ENCODE data around the gene SLC31A2. TPM values are rescaled to one million over a fixed set of nuclear protein-coding genes. Genes with fewer than 3 reads are reported as not detected.

SLC31A2 gene
- total and polyA plus RNA-seq, 9 donors: 3.4 to 21.1 (median 6.0) TPM

DNA sequence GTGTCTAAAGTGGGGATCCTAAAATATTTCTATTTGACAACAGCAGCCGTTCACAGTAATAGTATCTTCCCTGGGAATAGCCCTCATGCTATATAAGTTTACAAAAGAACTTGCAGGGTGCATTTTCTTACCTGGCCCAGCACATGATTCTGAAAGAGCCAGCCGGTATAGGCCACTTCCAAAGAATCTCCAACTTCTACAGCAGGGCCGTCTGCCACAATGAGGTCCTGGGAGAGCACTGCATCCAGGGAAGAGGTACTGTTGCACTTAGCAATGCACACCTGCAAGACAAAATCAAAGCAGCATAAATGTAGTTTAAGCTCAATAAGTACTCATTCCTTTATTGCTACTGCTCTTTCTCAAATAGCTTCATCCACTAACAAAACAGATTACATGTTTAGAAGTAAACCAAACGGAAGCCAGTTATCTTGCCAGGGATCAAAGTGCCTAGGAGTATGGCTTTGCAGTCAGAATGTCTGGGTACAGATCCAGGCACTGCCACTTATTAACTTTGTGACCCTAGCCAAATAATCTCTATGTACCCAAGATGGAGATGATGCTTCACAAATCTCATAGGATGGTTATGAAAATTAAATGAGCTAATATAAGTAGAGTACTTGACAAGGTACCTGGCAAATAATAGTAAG is 49.0 kb downstream of the SLC31A2 start:
- 86 to 95% (median 89%) methylated on average over 4 of the region's 4 CpGs for WGBS, 3 donors
- no peaks in the 10 kb centered on the region for H3K27me3 ChIP-seq
- no peaks in the 10 kb centered on the region for H3K4me1 ChIP-seq (ENCODE audit: insufficient read depth)
- no peak overlapping the region for H3K27ac ChIP-seq
- no peaks in the 10 kb centered on the region for H3K9me3 ChIP-seq
- no peak overlapping the region for H3K4me3 ChIP-seq
- intact Hi-C loops (cut with DNase I): no loop called here
- no peak for TF ChIP-seq EP300 (IDR thresholded peaks at IDR 0.05)
- TF ChIP-seq, protein P1, sequence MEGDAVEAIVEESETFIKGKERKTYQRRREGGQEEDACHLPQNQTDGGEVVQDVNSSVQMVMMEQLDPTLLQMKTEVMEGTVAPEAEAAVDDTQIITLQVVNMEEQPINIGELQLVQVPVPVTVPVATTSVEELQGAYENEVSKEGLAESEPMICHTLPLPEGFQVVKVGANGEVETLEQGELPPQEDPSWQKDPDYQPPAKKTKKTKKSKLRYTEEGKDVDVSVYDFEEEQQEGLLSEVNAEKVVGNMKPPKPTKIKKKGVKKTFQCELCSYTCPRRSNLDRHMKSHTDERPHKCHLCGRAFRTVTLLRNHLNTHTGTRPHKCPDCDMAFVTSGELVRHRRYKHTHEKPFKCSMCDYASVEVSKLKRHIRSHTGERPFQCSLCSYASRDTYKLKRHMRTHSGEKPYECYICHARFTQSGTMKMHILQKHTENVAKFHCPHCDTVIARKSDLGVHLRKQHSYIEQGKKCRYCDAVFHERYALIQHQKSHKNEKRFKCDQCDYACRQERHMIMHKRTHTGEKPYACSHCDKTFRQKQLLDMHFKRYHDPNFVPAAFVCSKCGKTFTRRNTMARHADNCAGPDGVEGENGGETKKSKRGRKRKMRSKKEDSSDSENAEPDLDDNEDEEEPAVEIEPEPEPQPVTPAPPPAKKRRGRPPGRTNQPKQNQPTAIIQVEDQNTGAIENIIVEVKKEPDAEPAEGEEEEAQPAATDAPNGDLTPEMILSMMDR (IDR thresholded peaks at IDR 0.05): no peak
- no peak for TF ChIP-seq POLR2A (IDR thresholded peaks at IDR 0.05)
- no peak for DNase-seq
- H3K36me3 ChIP-seq: no peaks in the 10 kb centered on the region

DNA sequence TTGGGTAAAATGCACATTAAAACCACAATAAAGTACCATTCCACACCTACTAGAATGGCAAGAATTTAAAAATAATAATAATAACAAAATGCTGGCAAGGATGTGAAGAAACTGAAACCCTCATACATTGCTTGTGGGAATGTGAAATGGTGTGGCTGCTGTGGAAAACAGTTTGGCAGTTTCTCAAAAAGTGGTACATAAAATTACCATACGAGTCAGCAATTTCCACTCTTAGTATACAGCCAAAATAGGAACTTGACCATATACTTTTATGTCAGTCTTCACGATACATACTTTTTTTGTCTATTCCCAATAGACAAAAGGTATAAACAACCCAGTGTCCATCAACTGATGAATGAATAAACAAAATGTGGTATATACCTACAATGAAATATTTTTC is 54.6 kb downstream of the SLC31A2 start:
- H3K4me1 ChIP-seq (ENCODE audit: insufficient read depth): no peaks in the 10 kb centered on the region
- no peak for DNase-seq
- no peak overlapping the region for H3K27ac ChIP-seq
- no peaks in the 10 kb centered on the region for H3K9me3 ChIP-seq
- intact Hi-C loops (cut with DNase I): no loop called here
- TF ChIP-seq POLR2A (IDR thresholded peaks at IDR 0.05) (no peak), EP300 (IDR thresholded peaks at IDR 0.05) (no peak)
- TF ChIP-seq, protein P1 (IDR thresholded peaks at IDR 0.05): no peak
- H3K36me3 ChIP-seq: no peaks in the 10 kb centered on the region
- H3K27me3 ChIP-seq: no peaks in the 10 kb centered on the region
- no peak overlapping the region for H3K4me3 ChIP-seq
- WGBS, 3 donors: 88 to 95% (median 93%) methylated on average over 2 of the region's 2 CpGs

DNA sequence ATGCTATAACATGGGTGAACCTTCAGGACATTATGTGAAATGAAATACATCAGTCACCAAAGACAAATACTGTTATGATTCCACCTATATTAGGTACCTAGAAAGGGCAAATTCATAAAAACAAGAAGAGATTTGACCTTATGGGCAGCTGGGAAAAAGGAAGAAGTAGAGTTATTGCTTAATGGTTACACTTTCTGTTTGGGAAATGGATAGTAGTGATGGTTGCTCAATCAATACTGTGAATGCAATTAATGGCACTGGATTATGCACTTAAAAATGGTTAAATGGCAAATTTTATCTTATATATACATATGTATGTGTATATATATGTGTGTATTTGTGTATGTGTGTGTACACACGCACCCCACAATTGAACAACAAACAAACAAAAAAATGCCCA is 55.1 kb downstream of the SLC31A2 start:
- Histone ChIP-seq H3K4me1 (ENCODE audit: insufficient read depth) (no peaks in the 10 kb centered on the region), H3K9me3 (no peaks in the 10 kb centered on the region), H3K27ac (no peak overlapping the region), H3K36me3 (no peaks in the 10 kb centered on the region), H3K27me3 (no peaks in the 10 kb centered on the region), H3K4me3 (no peak overlapping the region)
- TF ChIP-seq EP300 (IDR thresholded peaks at IDR 0.05): no peak
- TF ChIP-seq POLR2A (IDR thresholded peaks at IDR 0.05): no peak
- TF ChIP-seq, protein P1 (IDR thresholded peaks at IDR 0.05): no peak
- intact Hi-C loops (cut with DNase I): no loop called here
- WGBS, 3 donors: 92 to 98% (median 94%) methylated on average over 1 of the region's 1 CpG
- DNase-seq: no peak

DNA sequence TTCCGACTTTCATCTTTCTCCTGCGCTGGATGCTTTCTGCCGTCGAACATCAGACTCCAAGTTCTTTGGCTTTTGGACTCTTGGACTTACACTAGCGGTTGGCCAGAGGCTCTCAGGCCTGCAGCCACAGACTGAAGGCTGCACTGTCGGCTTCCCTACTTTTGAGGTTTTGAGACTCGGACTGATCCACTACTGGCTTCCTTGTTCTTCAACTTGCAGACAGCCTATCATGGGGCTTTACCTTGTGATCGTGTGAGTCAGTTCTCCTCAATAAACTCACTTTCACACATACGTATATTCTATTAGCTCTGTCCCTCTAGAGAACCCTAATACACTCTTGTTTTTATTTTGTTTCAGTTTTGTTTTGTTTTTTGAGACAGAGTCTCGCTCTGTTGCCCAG is 60.0 kb downstream of the SLC31A2 start:
- Histone ChIP-seq H3K4me3 (no peak overlapping the region), H3K4me1 (ENCODE audit: insufficient read depth) (no peaks in the 10 kb centered on the region), H3K36me3 (no peaks in the 10 kb centered on the region), H3K27ac (no peak overlapping the region), H3K9me3 (no peaks in the 10 kb centered on the region), H3K27me3 (no peaks in the 10 kb centered on the region)
- DNase-seq: no peak
- intact Hi-C loops (cut with DNase I): no loop called here
- no peak for TF ChIP-seq EP300 (IDR thresholded peaks at IDR 0.05)
- no peak for TF ChIP-seq POLR2A (IDR thresholded peaks at IDR 0.05)
- TF ChIP-seq, protein P1 (IDR thresholded peaks at IDR 0.05): no peak
- WGBS, 3 donors: 92 to 96% (median 93%) methylated on average over 10 of the region's 10 CpGs

Other genes starting within 250 kb of the SLC31A2 start
- gene ZNF883, start 138.8 kb upstream of the SLC31A2 start, total RNA-seq: 1 to 10 TPM in 6 of 7 donors, under 1 TPM in 1; 0.97 to 3.8 (median 2.5) TPM
- gene ZNF883, start 138.8 kb upstream of the SLC31A2 start, polyA plus RNA-seq: 1 to 10 TPM; 1.1 to 2.1 TPM
- 10 to 100 TPM in 1 of 7 donors, 1 to 10 TPM in 6; 3.7 to 11.4 (median 6.7) TPM for gene ZFP37, start 94.3 kb upstream of the SLC31A2 start, total RNA-seq
- gene ZFP37, start 94.3 kb upstream of the SLC31A2 start, polyA plus RNA-seq: 1 to 10 TPM; 4.8 TPM
- 10 to 100 TPM; 11.9 to 32.9 (median 20.2) TPM for gene FKBP15, start 70.3 kb downstream of the SLC31A2 start, total RNA-seq
- gene FKBP15, start 70.3 kb downstream of the SLC31A2 start, polyA plus RNA-seq: 10 to 100 TPM; 10.9 to 29.0 TPM
- 10 to 100 TPM in 5 of 7 donors, 1 to 10 TPM in 2; 6.6 to 18.7 (median 12.5) TPM for gene SLC31A1, start 70.5 kb downstream of the SLC31A2 start, total RNA-seq
- 10 to 100 TPM in 1 of 2 donors, 1 to 10 TPM in 1; 5.3 to 24.1 TPM for gene SLC31A1, start 70.5 kb downstream of the SLC31A2 start, polyA plus RNA-seq
- gene CDC26, start 124.6 kb downstream of the SLC31A2 start, total RNA-seq: 10 to 100 TPM; 24.2 to 40.0 (median 27.5) TPM
- gene CDC26, start 124.6 kb downstream of the SLC31A2 start, polyA plus RNA-seq: 10 to 100 TPM; 27.7 to 57.3 TPM
- gene PRPF4, start 124.7 kb downstream of the SLC31A2 start, total RNA-seq: 10 to 100 TPM; 12.5 to 30.8 (median 22.3) TPM
- gene PRPF4, start 124.7 kb downstream of the SLC31A2 start, polyA plus RNA-seq: 10 to 100 TPM; 13.9 to 28.9 TPM
- gene RNF183, start 152.4 kb downstream of the SLC31A2 start, total RNA-seq: 1 to 10 TPM in 1 of 7 donors, under 1 TPM in 2, not detected in 4; 0.38 to 1.3 (median 0.57) TPM
- under 1 TPM in 1 of 2 donors, not detected in 1; 0.06 TPM for gene RNF183, start 152.4 kb downstream of the SLC31A2 start, polyA plus RNA-seq
- 1 to 10 TPM; 1.7 to 5.3 (median 3.4) TPM for gene WDR31, start 189.3 kb downstream of the SLC31A2 start, total RNA-seq
- 1 to 10 TPM; 1.9 to 4.6 TPM for gene WDR31, start 189.3 kb downstream of the SLC31A2 start, polyA plus RNA-seq
- 1 to 10 TPM in 1 of 7 donors, under 1 TPM in 5, not detected in 1; 0.10 to 6.9 (median 0.41) TPM for gene BSPRY, start 198.5 kb downstream of the SLC31A2 start, total RNA-seq
- gene BSPRY, start 198.5 kb downstream of the SLC31A2 start, polyA plus RNA-seq: under 1 TPM; 0.11 to 0.47 TPM
- 10 to 100 TPM; 15.4 to 23.9 (median 21.1) TPM for gene HDHD3, start 226.0 kb downstream of the SLC31A2 start, total RNA-seq
- gene HDHD3, start 226.0 kb downstream of the SLC31A2 start, polyA plus RNA-seq: 10 to 100 TPM in 1 of 2 donors, 1 to 10 TPM in 1; 8.9 to 24.9 TPM

All from ovary (tissue), 9 donors.